Loucy (cell line): ENCODE measurements around the gene SFRP5.

Source experiments
- H2AFZ ChIP-seq: fragments of 200-600 bp; sonication (generic); 2 replicates; pipeline ENCODE4 v1.6.0; 2016; ENCODE audit warnings: antibody characterized with exemption, mild to moderate bottlenecking, low read length, moderate library complexity
- H3F3A ChIP-seq: fragments of 200-600 bp; 2 replicates; pipeline ENCODE4 v1.6.0; 2016; ENCODE audit warnings: antibody characterized with exemption, low read depth, mild to moderate bottlenecking
- H3K27me3 ChIP-seq: fragments of 200-600 bp; sonication (generic); 2 replicates; pipeline ENCODE4 v1.6.1; 2014; ENCODE audit warnings: low read length, mild to moderate bottlenecking; ENCODE audit not compliant: insufficient read depth, poor library complexity, severe bottlenecking
- H3K36me3 ChIP-seq: fragments of 200-600 bp; sonication (generic); 2 replicates; pipeline ENCODE4 v1.6.1; 2016; ENCODE audit warnings: low read length; ENCODE audit not compliant: insufficient read depth
- H3K4me1 ChIP-seq: fragments of 200-600 bp; sonication (generic); 2 replicates; pipeline ENCODE4 v1.5.1; 2014; ENCODE audit warnings: low read length, mild to moderate bottlenecking; ENCODE audit not compliant: insufficient read depth, poor library complexity, severe bottlenecking
- H3K4me2 ChIP-seq: fragments of 200-600 bp; sonication (generic); 2 replicates; pipeline ENCODE4 v1.6.0; 2014; ENCODE audit warnings: antibody characterized with exemption, low read length, low read depth, mild to moderate bottlenecking; ENCODE audit not compliant: poor library complexity, severe bottlenecking
- H3K4me3 ChIP-seq: fragments of 200-600 bp; sonication (generic); 2 replicates; pipeline ENCODE4 v1.5.1; 2014; ENCODE audit warnings: low read length, mild to moderate bottlenecking, mixed read lengths; ENCODE audit not compliant: poor library complexity, severe bottlenecking
- H3K79me2 ChIP-seq: fragments of 200-600 bp; sonication (generic); 2 replicates; pipeline ENCODE4 v1.6.1; 2014; ENCODE audit warnings: low read length; ENCODE audit not compliant: insufficient read depth
- H3K9ac ChIP-seq: fragments of 200-600 bp; sonication (generic); 2 replicates; pipeline ENCODE4 v1.6.0; 2014; ENCODE audit warnings: mild to moderate bottlenecking, low read depth, low read length, moderate library complexity; ENCODE audit not compliant: poor library complexity, severe bottlenecking
- H3K9me2 ChIP-seq: fragments of 200-600 bp; sonication (generic); replicated peaks from 2 replicates; pipeline ENCODE4 v1.6.1; 2016; ENCODE audit warnings: low read depth, low read length, mixed read lengths
- H3K9me3 ChIP-seq: fragments of 200-600 bp; sonication (generic); 2 replicates; pipeline ENCODE4 v1.6.1; 2014; ENCODE audit warnings: mild to moderate bottlenecking, antibody characterized with exemption, low read length, low read depth; ENCODE audit not compliant: insufficient read depth
- H4K20me1 ChIP-seq: fragments of 200-600 bp; sonication (generic); 2 replicates; pipeline ENCODE4 v1.6.0; 2014; ENCODE audit warnings: antibody characterized with exemption, low read length, mild to moderate bottlenecking; ENCODE audit not compliant: insufficient read depth, poor library complexity, severe bottlenecking
- EZH2phosphoT487 ChIP-seq: fragments of 200-600 bp; IDR thresholded peaks from 2 replicates; pipeline ENCODE4 v1.6.1; 2018; ENCODE audit warnings: antibody characterized with exemption, mild to moderate bottlenecking, moderate library complexity, borderline replicate concordance
- TF ChIP-seq, protein P1 (sequence below): fragments of 200-600 bp; sonication (generic); conservative IDR thresholded peaks from 2 replicates; pipeline ENCODE4 v1.5.1; 2014; ENCODE audit warnings: mild to moderate bottlenecking, antibody characterized with exemption, low read length

The SFRP5 gene

DNA sequence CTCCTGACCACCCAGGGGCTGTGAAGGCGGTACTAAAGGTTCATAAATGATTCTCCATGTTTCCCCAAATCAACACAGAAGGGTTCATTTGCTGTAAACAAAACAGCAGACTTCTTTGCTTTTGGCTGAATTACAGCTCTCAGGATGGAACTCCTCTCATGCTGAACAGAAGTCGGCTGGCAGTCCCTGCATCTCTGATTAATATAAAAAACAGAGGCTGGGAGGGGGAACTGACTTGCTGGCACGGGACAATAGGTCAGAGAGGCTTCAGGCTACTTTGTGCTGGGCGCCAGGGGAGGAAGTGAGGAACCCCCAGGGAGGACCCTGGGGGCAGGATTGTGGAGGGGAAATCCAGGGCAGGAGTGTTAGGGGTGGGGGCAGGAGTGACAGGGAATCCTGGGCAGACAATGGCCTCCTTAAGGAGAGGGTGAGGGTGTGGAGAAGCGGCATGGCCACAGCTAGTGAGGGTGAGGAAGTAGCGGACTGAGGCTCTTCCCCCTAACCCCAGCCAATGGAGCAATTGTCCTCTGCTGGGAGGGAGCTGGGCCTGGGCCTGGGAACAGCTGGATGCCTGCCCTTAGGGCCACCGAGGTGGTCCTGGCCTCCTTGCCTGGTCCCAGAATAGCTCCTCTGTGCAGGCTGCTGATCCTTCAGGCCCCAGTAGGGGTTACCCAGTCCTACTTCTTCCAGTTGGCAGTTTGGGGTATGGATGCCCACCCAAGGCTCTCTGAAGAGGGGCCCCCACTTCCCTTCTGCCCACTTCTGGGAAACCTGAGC is 9.2 kb upstream of the SFRP5 start:
- Histone ChIP-seq H3K4me1 (peaks cover 19% of the 10 kb centered on the region), H2AFZ (peak overlapping the region; percentile 50)
- TF ChIP-seq, protein P1, sequence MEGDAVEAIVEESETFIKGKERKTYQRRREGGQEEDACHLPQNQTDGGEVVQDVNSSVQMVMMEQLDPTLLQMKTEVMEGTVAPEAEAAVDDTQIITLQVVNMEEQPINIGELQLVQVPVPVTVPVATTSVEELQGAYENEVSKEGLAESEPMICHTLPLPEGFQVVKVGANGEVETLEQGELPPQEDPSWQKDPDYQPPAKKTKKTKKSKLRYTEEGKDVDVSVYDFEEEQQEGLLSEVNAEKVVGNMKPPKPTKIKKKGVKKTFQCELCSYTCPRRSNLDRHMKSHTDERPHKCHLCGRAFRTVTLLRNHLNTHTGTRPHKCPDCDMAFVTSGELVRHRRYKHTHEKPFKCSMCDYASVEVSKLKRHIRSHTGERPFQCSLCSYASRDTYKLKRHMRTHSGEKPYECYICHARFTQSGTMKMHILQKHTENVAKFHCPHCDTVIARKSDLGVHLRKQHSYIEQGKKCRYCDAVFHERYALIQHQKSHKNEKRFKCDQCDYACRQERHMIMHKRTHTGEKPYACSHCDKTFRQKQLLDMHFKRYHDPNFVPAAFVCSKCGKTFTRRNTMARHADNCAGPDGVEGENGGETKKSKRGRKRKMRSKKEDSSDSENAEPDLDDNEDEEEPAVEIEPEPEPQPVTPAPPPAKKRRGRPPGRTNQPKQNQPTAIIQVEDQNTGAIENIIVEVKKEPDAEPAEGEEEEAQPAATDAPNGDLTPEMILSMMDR, result no peak; the same call in 1 of the 2 replicates

DNA sequence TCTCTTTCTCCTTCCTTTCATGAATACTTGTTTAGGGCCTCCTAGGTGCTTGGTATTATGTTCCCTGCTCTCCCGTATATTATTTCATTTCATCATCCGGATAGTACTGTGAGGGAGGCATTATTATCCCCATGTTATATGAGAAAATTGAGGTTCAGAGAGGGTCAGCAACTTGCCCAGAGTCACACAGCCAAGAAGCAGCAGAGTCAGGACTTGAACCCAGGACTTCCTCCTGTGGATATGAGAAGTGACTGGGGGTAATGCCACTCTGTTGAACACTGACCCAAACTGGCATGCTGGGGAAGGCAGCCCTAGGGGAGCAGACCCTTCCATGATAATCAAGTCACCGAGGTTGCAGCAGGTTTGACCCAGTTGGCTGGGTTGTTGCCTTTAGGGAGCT is 8.2 kb upstream of the SFRP5 start:
- H3K27me3 ChIP-seq, result no peaks in the 10 kb centered on the region
- H3K4me1 ChIP-seq, result peaks cover 19% of the 10 kb centered on the region

More for the DNA sequence above, 9.2 kb upstream of the SFRP5 start:
- H3K9me3 ChIP-seq, result no peaks in the 10 kb centered on the region
- peak overlapping the region; percentile 61 for H3K4me2 ChIP-seq
- no peaks in the 10 kb centered on the region for H3K79me2 ChIP-seq
- H3F3A ChIP-seq, result no peaks in the 10 kb centered on the region
- H3K9ac ChIP-seq, result peak overlapping the region; percentile 51
- H3K4me3 ChIP-seq, result peak overlapping the region; percentile 32
- H3K27me3 ChIP-seq, result no peaks in the 10 kb centered on the region
- H3K36me3 ChIP-seq, result no peaks in the 10 kb centered on the region
- H4K20me1 ChIP-seq, result no peaks in the 10 kb centered on the region
- H3K9me2 ChIP-seq, result no peaks in the 10 kb centered on the region

DNA sequence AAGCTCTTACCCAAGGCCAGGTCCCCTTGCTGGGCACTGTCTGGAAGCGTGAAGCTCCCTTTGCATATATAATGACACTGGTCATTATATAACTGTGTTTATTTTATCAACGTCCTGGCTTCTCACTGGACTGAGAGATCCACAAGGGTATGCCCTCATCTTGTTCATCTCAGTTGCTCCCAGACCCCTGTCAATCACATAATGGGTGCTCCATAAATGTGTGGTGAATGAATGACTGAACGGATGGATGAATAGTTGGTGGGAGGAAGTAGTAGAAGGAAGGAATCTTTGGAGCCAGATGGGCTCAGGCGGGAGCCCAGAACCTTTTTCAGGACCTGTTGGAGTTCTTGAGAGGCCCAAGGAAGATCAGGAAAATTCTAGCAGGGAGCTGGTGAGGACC is 7.7 kb upstream of the SFRP5 start:
- Histone ChIP-seq H3K9ac (no peak overlapping the region), H3K36me3 (no peaks in the 10 kb centered on the region), H3K9me2 (no peaks in the 10 kb centered on the region), H3K4me1 (peaks cover 19% of the 10 kb centered on the region), H3K4me3 (no peak overlapping the region), H2AFZ (no peak overlapping the region), H3K9me3 (no peaks in the 10 kb centered on the region), H3F3A (no peaks in the 10 kb centered on the region), H4K20me1 (no peaks in the 10 kb centered on the region), H3K4me2 (no peak overlapping the region), H3K79me2 (no peaks in the 10 kb centered on the region), H3K27me3 (no peaks in the 10 kb centered on the region)
- TF ChIP-seq EZH2phosphoT487, result no peak
- TF ChIP-seq, protein P1, result no peak

More for the DNA sequence above, 8.2 kb upstream of the SFRP5 start:
- no peaks in the 10 kb centered on the region for H3K79me2 ChIP-seq
- TF ChIP-seq, protein P1, result no peak
- no peak for TF ChIP-seq EZH2phosphoT487
- H4K20me1 ChIP-seq, result no peaks in the 10 kb centered on the region
- no peaks in the 10 kb centered on the region for H3K36me3 ChIP-seq
- H3K9me2 ChIP-seq, result no peaks in the 10 kb centered on the region
- H3K4me3 ChIP-seq, result no peak overlapping the region
- H3K4me2 ChIP-seq, result no peak overlapping the region
- H3K9ac ChIP-seq, result no peak overlapping the region
- H3F3A ChIP-seq, result no peaks in the 10 kb centered on the region
- no peaks in the 10 kb centered on the region for H3K9me3 ChIP-seq
- no peak overlapping the region for H2AFZ ChIP-seq
